ENCODE results near the gene ABCA8.
"Not testable (repeated sequence)": the region's sequence is repeated elsewhere in the genome, so short reads cannot be mapped to it uniquely, and the experiment has no call there.

The ABCA8 gene

GRCh38 chr17:68955181-68955841 is at the start of gene ABCA8:
Gene ABCA8 (minus strand): TSS chr17:68955392. CDS start chr17:68942034, 13,358 bp downstream.
- DNase-seq (ENCODE audit: low read depth) = no peak

- DNase-seq (ENCODE audit: low read depth) = not testable (repeated sequence)
Observed at GRCh38 chr17:69004759-69005158, 49.6 kb upstream of the ABCA8 start.

- DNase-seq (ENCODE audit: low read depth) = not testable (repeated sequence)
Observed at GRCh38 chr17:68999743-69000142, 44.6 kb upstream of the ABCA8 start.

GRCh38 chr17:68993112-68993511 is 37.9 kb upstream of the ABCA8 start:
- no peak for DNase-seq (ENCODE audit: low read depth)

- DNase-seq (ENCODE audit: low read depth) = no peak
Observed at GRCh38 chr17:68987966-68988365, 32.8 kb upstream of the ABCA8 start.

GRCh38 chr17:68981288-68981687 is 26.1 kb upstream of the ABCA8 start:
- no peak for DNase-seq (ENCODE audit: low read depth)

- no peak for DNase-seq (ENCODE audit: low read depth)
Observed at GRCh38 chr17:68973098-68973846, 18.1 kb upstream of the ABCA8 start.

- DNase-seq (ENCODE audit: low read depth) = no peak
Observed at GRCh38 chr17:68972119-68972704, 17.0 kb upstream of the ABCA8 start.

- DNase-seq (ENCODE audit: low read depth) = no peak
Observed at GRCh38 chr17:68969101-68969500, 13.9 kb upstream of the ABCA8 start.

- no peak for DNase-seq (ENCODE audit: low read depth)
Observed at GRCh38 chr17:68963958-68964357, 8.8 kb upstream of the ABCA8 start.

- DNase-seq (ENCODE audit: low read depth) = no peak
Observed at GRCh38 chr17:68961214-68961882, 6.2 kb upstream of the ABCA8 start.

- not testable (repeated sequence) for DNase-seq (ENCODE audit: low read depth)
Observed at GRCh38 chr17:68959117-68959516, 3.9 kb upstream of the ABCA8 start.

- no peak for DNase-seq (ENCODE audit: low read depth)
Observed at GRCh38 chr17:68957944-68958343, 2.8 kb upstream of the ABCA8 start.

GRCh38 chr17:68954146-68954896 is 871 bp downstream of the ABCA8 start:
- no peak for DNase-seq (ENCODE audit: low read depth)

GRCh38 chr17:68953340-68953997 is 1.7 kb downstream of the ABCA8 start:
- DNase-seq (ENCODE audit: low read depth) = no peak

GRCh38 chr17:68950725-68951124 is 4.5 kb downstream of the ABCA8 start:
- DNase-seq (ENCODE audit: low read depth) = no peak

GRCh38 chr17:68947868-68948267 is 7.3 kb downstream of the ABCA8 start:
- DNase-seq (ENCODE audit: low read depth) = not testable (repeated sequence)

- DNase-seq (ENCODE audit: low read depth) = no peak
Observed at GRCh38 chr17:68944435-68945035, 10.7 kb downstream of the ABCA8 start.

GRCh38 chr17:68943812-68944182 is 11.4 kb downstream of the ABCA8 start:
- DNase-seq (ENCODE audit: low read depth) = not testable (repeated sequence)

GRCh38 chr17:68943123-68943811 is 11.9 kb downstream of the ABCA8 start:
- no peak for DNase-seq (ENCODE audit: low read depth)

All from stimulated activated CD8-positive, alpha-beta memory T cell treated with anti-CD3 and anti-CD28 coated beads, Interleukin-7, amount 100 ng/mL, for 24 hours (primary cell).